Ramos (cell line): Measurements from ENCODE around the gene ZDHHC20.
"Not testable (repeated sequence)": the region's sequence is repeated elsewhere in the genome, so short reads cannot be mapped to it uniquely, and the experiment has no call there.

Source experiments
- in situ Hi-C: fragments of 300-500 bp; cut with MboI; formaldehyde crosslinking; loops from one replicate; pipeline ENCODE4 v1.14.3; 2022; ENCODE audit warnings: low sequenced_read_pairs; ENCODE audit not compliant: unreplicated experiment

ZDHHC20 gene

DNA sequence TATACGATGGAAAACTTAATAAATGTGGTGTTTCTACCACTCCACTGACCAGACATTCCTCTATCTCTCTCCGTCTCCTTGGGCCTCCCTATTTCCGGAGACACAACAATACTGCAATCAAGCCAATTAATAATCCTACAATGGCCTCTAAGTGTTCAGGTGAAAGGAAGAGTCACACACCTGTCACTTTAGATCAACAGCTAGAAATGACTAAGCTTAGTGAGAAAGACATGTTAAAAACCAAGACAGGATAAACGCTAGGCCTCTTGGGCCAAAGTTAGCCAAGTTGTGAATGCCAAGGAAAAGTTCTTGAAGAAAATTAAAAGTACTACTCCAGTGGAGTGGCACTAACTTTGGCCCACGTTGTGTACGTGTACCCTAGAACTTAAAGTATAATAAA is 22.5 kb downstream of the ZDHHC20 start:
- in situ Hi-C loops = no loop called here

GRCh38 chr13:21435687-21436151 is 23.4 kb downstream of the ZDHHC20 start:
- in situ Hi-C loops = no loop called here

DNA sequence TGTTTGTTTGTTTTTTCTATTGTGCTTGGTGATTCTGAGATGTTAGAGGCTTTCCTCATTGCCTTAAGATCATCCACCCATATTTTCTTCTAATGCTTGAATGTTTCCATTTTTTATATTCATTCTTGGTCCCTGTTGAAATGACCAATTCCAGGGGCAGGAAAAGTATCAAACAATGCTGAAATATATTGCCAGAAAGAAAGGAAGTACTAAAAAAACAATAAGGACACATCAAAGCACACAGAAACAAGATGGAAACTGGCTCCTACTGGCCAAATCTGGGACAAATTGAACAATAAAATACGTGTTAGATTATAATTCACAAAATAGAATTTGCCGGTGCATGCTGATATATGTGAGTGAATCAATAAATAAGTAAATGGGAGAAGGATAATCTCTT is 23.9 kb downstream of the ZDHHC20 start:
- in situ Hi-C loops = no loop called here

- in situ Hi-C loops = no loop called here
These were observed 24.5 kb downstream of the ZDHHC20 start for GRCh38 chr13:21434588-21434987.

- in situ Hi-C loops = no loop called here
These were observed 29.9 kb downstream of the ZDHHC20 start for GRCh38 chr13:21429211-21429610.

- in situ Hi-C loops = no loop called here
These were observed 31.4 kb downstream of the ZDHHC20 start for GRCh38 chr13:21427741-21428140.

DNA sequence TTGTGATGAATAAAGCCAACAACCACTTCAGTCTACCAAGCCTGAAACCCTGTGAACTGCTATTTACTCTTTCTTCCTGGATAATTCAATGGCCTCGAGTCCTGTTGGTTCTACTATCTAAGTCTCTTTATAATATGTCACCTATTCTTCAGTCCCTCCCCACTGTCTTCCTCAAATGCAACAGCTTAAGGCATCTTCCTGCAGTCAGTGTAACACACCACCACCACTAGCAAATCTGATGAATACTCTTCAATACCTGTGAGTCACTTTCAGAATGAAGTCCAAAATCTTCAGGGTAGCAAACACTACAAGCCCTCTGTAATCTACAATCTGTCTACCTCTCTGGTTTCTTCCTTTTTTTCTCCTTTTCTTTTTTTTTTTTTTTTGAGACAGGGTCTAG is 32.9 kb downstream of the ZDHHC20 start:
- in situ Hi-C loops = no loop called here

DNA sequence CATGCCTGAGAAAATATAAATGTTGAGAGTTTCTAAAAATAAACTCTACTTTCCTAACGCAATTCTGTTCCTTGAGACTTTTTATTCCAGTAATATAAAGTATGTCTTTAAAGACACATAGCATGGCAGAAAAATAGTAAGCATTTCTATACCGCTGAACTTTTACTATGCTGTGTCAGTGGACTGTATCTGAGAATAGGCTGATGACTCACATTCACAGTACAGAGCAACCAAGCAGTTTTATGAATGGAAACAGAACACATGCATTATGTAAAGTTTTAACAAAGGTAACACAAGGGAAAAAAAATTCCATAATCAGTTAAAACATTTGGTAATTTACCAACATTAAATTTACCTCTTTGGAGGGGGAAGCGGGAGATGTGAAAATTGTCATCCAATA is 38.4 kb downstream of the ZDHHC20 start:
- in situ Hi-C loops = no loop called here

- in situ Hi-C loops = no loop called here
These were observed 46.1 kb downstream of the ZDHHC20 start for GRCh38 chr13:21413013-21413412.

DNA sequence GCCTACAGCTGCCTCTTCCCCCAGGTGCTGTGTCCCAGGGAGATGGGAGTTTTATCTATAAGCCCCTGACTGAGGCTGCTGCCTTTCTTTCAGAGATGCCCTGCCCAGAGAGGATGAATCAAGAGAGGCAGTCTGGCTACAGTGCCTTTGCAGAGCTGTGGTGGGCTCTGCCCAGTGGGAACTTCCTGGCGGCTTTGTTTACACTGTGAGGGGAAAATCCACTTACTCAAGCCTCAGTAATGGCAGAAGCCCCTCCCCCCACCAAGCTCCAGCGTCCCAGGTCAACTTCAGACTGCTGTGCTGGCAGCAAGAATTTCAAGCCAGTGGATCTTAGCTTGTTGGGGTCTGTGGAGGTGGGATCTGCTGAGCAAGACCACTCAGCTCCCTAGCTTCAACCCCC is 48.6 kb downstream of the ZDHHC20 start:
- in situ Hi-C loops = not testable (repeated sequence)

DNA sequence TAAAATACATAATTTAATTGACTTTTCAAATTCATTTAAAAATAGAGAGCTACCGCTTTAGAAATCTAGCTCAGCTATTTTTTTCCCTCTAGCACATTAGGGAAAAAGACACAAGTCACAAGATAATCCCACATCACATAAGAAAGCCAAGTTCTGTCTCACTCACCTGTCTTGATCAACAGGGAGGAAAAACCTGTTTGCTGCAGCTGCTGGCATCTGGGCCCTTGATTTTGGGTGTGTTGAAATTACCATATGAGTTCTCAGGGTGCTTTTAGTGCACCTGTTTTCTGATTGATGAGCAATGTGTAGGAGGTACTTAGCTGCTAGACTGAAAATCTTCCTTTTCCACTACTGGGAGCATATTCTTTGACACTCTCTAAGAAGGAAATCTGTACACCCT is 53.8 kb downstream of the ZDHHC20 start:
- in situ Hi-C loops = no loop called here

DNA sequence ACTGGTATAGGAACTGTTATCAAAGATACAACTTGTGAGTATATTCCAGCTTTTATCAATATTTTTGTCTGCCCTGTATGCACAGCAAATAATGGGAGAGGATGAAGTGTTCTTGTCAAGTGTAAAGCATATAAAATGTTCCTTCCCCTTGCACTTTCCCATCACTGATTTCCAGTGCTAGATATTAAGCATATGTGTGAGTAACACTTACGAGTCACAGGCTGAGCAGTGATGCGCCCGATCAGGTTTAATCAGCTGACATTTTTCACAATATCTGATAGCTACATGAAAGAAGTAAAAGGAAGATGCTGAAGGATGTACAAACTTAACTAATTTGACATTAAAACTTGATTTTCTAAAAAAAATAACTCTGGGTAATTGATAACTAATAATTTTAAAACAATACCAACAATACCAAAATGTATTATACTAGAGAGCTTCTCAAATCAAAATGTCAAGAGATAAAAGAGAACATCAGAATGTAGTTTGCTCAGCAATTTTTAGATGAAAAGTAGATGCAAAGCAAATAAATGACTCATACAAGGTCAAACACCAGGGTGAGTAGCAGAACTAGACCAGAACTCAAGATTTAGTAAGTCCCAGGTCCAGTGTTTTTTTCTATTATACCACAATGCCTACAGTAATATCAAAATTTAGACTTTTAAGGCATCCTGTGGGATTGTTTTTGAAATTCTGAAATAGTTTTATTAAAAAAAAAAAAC is 56.4 kb downstream of the ZDHHC20 start:
- in situ Hi-C loops = no loop called here

DNA sequence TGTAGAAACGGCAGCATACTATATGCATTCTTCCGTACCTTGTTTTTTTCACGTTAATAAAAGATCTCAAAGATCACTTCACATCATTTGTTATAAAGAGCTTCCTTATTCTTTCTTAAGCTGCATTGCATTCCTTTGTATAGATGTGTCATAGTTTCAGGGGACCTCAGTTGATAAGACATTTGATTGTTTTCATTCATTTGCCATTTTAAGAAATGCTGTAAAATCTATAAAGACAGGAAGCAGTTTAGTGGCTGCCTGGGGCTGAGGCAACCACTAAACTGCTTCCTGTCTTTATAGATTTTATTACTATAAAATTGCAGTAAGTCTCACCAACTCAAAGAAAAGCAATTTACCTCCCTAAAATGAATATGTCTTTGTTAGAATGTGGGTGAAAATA is 59.4 kb downstream of the ZDHHC20 start:
- in situ Hi-C loops = no loop called here

DNA sequence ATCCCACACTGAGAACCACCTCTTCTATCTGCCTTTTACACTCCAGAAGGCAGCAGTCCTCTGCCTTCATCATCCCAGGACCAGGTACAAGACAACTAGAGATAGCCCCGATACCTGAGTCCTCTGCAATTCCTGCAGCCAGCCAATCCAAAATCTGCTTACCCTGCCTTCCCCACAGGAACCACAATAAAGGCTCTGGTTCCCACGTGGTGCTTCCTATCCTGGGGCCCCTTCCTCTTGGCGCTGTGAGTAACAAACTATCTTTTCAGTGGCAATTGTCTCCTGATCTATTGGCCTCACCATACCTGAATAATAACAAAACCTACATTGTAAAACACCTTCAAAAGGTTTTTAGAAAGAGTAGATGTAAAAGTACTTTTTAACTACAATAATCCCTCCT is 63.1 kb downstream of the ZDHHC20 start:
- in situ Hi-C loops = no loop called here

GRCh38 chr13:21389124-21389523 is 70.0 kb downstream of the ZDHHC20 start:
- in situ Hi-C loops = no loop called here

DNA sequence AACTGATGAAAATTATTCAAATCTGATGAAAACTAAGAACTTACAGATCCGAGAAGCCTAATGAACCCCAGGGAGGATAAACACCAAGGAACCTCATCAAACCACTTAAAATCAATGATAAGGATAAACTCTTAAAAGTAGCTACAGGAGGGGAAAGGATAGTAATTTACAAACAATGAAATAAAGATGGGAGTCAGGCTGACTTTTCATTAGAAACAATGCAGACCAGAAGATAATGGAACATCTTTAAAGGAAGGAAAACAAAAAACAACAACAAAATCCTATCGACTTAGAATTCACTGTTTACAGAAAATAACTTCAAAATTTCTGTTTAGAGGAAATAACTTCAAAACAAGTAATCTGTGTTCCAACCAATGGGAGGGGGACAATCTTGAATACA is 73.4 kb downstream of the ZDHHC20 start:
- in situ Hi-C loops = no loop called here

- in situ Hi-C loops = no loop called here
These were observed 76.0 kb downstream of the ZDHHC20 start for GRCh38 chr13:21383090-21383489.

DNA sequence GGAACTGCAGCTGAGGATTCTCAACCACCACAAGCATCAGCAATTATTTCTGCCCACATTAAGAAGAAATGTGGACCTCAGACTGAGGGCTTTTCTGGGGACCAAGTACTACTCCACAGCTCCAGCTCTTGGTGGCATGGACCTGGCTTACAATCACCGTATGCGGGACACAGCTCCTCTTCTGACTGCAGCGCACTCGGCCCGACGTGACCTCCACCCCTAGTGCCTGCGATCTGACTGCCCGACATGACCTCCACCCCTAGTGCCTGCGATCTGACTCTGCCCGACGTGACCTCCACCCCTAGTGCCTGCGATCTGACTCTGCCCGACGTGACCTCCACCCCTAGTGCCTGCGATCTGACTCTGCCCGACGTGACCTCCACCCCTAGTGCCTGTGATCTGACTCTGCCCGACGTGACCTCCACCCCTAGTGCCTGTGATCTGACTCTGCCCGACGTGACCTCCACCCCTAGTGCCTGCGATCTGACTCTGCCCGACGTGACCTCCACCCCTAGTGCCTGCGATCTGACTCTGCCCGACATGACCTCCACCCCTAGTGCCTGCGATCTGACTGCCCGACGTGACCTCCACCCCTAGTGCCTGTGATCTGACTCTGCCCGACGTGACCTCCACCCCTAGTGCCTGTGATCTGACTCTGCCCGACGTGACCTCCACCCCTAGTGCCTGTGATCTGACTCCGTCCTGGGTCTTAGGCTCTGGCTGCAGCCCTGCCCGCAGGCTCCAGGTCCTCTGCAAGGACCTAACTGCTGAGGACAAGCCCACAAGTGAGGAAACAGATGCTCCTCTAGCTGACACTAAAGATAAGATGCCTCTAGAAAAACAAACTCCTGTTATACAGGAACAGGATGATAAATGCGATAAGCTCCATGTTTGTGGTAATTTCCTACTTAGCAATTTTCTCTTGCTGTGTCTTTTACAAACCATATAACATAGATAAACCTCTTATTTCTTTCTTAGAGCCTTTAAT is 81.8 kb downstream of the ZDHHC20 start:
- in situ Hi-C loops = not testable (repeated sequence)

- in situ Hi-C loops = no loop called here
These were observed 86.6 kb downstream of the ZDHHC20 start for GRCh38 chr13:21372530-21372929.

DNA sequence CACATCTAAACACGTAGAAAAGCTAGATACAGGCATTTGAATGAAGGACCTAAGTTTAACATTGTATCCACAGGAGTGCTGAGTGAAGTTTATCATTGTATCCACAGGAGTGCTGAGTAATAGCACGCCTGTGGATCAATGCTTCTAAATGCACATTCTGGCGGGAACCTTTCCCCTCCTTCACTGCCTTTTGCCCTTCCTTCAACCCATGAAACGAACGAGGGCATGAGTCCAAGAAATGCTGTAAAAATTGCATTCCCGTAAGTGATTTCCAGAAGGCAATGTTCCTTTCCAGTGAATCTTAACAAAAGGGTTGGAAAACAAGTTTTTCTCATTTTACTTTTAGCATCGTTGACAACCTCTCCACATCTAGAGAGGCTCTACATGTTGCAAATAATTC is 88.1 kb downstream of the ZDHHC20 start:
- in situ Hi-C loops = no loop called here

- in situ Hi-C loops = no loop called here
These were observed 93.5 kb downstream of the ZDHHC20 start for GRCh38 chr13:21365574-21365973.
